GM12874 (cell line): ENCODE results near the gene CTSZ.

Source experiments
- CTCF ChIP-seq: IDR thresholded peaks from 2 replicates; pipeline ENCODE4 v1.5.1; 2011; ENCODE audit warnings: low read depth, mild to moderate bottlenecking, control low read depth, low read length, moderate library complexity; ENCODE audit not compliant: insufficient read depth

CTSZ gene

DNA sequence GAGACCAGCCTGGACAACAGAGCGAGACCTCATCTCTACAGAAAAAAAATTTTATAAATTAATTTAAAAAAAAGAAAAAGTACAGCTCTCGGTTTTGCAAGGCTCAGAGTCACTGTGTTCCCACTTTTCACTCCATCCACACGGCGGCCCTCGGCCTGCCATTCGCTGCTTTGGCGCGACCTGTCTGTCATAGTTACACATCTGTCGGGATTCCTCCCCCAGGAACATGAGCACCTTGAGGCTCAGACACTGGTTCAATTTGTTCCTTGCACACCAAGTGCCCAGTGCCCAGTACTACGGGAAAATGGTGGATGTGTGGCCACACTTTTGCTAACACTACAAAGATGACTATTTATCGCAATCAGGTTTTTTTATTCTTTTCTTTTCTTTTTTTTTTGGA is 8.4 kb downstream of the CTSZ start:
- no peak for TF ChIP-seq CTCF

- no peak for TF ChIP-seq CTCF
Measured at GRCh38 chr20:58997141-58997770, 9.8 kb downstream of the CTSZ start.

DNA sequence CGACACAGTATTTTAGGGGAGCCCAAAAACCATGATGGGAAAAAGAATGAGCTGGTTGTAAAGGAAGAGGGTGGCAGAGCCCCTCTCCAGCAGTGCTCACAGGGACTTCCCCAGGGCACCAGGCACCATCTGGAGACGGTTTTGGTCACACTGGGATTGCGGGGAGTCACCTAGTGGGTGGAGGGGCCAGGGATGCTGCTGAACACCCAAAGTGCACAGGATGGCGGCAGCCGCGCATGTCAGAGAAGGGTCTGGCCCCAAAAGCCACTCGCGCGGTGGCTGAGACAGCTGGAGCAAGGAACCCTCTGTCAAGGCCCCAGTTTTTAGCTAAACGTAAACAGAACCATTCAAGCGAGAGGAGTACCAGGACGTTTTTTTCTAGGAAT is 10.8 kb downstream of the CTSZ start:
- no peak for TF ChIP-seq CTCF

- TF ChIP-seq CTCF: no peak
Measured at GRCh38 chr20:58995461-58996225, 11.4 kb downstream of the CTSZ start.

GRCh38 chr20:58994390-58995159 is 12.5 kb downstream of the CTSZ start:
- TF ChIP-seq CTCF: no peak

DNA sequence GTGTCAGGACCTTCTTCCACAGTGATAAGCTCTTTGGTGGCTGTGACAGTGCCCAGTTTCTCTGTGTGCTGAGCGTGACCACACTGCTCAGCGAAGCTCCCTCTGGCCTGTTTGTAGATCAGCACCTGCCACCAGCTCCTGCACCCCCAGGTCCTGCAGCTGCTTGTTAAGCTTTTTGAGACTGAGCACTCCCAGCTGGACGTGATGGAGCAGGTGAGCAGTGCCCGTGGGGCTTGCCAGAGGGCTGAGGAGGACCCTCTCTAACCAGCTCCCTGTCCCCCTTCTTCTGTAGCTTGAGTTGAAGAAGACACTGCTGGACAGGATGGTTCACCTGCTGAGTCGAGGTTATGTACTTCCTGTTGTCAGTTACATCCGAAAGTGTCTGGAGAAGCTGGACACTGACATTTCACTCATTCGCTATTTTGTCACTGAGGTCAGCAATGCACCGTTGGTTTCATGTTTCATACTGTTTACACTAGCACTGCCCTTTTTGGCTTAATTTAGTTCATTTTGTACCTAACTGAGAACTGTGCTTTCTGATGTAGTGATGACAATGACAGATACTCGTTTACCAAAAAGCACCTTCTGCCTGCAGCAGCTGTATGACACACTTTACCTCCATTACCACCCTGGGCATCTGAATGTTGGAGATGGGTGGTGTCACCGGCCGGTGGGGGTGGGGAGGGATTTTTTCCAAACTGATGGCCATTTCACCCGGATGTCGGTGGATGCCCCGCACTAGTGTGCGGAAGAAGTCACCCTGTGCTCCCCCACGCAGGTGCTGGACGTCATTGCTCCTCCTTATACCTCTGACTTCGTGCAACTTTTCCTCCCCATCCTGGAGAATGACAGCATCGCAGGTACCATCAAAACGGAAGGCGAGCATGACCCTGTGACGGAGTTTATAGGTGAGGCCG is 13.5 kb downstream of the CTSZ start:
- no peak for TF ChIP-seq CTCF
